Measurements from ENCODE around the gene LDB3.

LDB3 gene

GRCh38 chr10:86668297-86669165, at the start of gene LDB3:
Gene LDB3, plus strand, starts transcription at chr10:86668511. Its CDS starts 181 bp downstream, at chr10:86668692.
- Histone ChIP-seq H3F3A (ENCODE audit: insufficient read depth, low read length) (no peaks in the 10 kb centered on the region), H3K4me3 (ENCODE audit: low read length) (no peak within 1 kb of the TSS), H3K9me2 (replicated peaks; ENCODE audit: insufficient read depth, low read length) (no peaks in the 10 kb centered on the region), H3K79me2 (ENCODE audit: low read length) (no peaks in the 10 kb centered on the region), H4K20me1 (ENCODE audit: insufficient read depth, low read length) (no peaks in the 10 kb centered on the region), H3K36me3 (replicated peaks; ENCODE audit: insufficient read depth, low read length) (no peaks in the 10 kb centered on the region), H3K27ac (ENCODE audit: low read length) (no peak within 1 kb of the TSS), H3K9me3 (replicated peaks; ENCODE audit: insufficient read depth, low read length) (no peaks in the 10 kb centered on the region), H3K9ac (ENCODE audit: low read length) (no peak within 1 kb of the TSS), H3K4me1 (ENCODE audit: low read length) (no peaks in the 10 kb centered on the region), H3K27me3 (replicated peaks; ENCODE audit: insufficient read depth, low read length) (no peaks in the 10 kb centered on the region), H3K4me2 (ENCODE audit: low read depth, low read length) (no peak within 1 kb of the TSS), H2AFZ (ENCODE audit: low read length) (no peak within 1 kb of the TSS)
- DNase-seq: no peak
- TF ChIP-seq, protein P1, sequence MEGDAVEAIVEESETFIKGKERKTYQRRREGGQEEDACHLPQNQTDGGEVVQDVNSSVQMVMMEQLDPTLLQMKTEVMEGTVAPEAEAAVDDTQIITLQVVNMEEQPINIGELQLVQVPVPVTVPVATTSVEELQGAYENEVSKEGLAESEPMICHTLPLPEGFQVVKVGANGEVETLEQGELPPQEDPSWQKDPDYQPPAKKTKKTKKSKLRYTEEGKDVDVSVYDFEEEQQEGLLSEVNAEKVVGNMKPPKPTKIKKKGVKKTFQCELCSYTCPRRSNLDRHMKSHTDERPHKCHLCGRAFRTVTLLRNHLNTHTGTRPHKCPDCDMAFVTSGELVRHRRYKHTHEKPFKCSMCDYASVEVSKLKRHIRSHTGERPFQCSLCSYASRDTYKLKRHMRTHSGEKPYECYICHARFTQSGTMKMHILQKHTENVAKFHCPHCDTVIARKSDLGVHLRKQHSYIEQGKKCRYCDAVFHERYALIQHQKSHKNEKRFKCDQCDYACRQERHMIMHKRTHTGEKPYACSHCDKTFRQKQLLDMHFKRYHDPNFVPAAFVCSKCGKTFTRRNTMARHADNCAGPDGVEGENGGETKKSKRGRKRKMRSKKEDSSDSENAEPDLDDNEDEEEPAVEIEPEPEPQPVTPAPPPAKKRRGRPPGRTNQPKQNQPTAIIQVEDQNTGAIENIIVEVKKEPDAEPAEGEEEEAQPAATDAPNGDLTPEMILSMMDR (IDR thresholded peaks at IDR 0.05; ENCODE audit: low read length): no peak
- TF ChIP-seq EZH2 (optimal IDR thresholded peaks at IDR 0.05; ENCODE audit: low read depth, low read length) (no peak), EZH2phosphoT487 (IDR thresholded peaks at IDR 0.05; ENCODE audit: low read length) (no peak)

- no peak overlapping the region for H2AFZ ChIP-seq (ENCODE audit: low read length)
- H3K27me3 ChIP-seq (replicated peaks; ENCODE audit: insufficient read depth, low read length): 0 out of 2 replicates have a peak, but pooled peaks cover 4% of the 10 kb centered on the region
- H3K4me1 ChIP-seq (ENCODE audit: low read length): no peaks in the 10 kb centered on the region
- H3F3A ChIP-seq (ENCODE audit: insufficient read depth, low read length): no peaks in the 10 kb centered on the region
- H3K4me2 ChIP-seq (ENCODE audit: low read depth, low read length): no peak overlapping the region
- H3K27ac ChIP-seq (ENCODE audit: low read length): no peak overlapping the region
- no peaks in the 10 kb centered on the region for H3K36me3 ChIP-seq (replicated peaks; ENCODE audit: insufficient read depth, low read length)
- H3K79me2 ChIP-seq (ENCODE audit: low read length): no peaks in the 10 kb centered on the region
- TF ChIP-seq EZH2 (optimal IDR thresholded peaks at IDR 0.05; ENCODE audit: low read depth, low read length) (no peak), EZH2phosphoT487 (IDR thresholded peaks at IDR 0.05; ENCODE audit: low read length) (no peak)
- TF ChIP-seq, protein P1 (IDR thresholded peaks at IDR 0.05; ENCODE audit: low read length): no peak
- no peak for DNase-seq
- no peaks in the 10 kb centered on the region for H3K9me2 ChIP-seq (replicated peaks; ENCODE audit: insufficient read depth, low read length)
- H3K9me3 ChIP-seq (replicated peaks; ENCODE audit: insufficient read depth, low read length): no peaks in the 10 kb centered on the region
- H4K20me1 ChIP-seq (ENCODE audit: insufficient read depth, low read length): no peaks in the 10 kb centered on the region
- H3K9ac ChIP-seq (ENCODE audit: low read length): no peak overlapping the region
- no peak overlapping the region for H3K4me3 ChIP-seq (ENCODE audit: low read length)
Observed at GRCh38 chr10:86628311-86628710, 40.0 kb upstream of the LDB3 start.

DNA sequence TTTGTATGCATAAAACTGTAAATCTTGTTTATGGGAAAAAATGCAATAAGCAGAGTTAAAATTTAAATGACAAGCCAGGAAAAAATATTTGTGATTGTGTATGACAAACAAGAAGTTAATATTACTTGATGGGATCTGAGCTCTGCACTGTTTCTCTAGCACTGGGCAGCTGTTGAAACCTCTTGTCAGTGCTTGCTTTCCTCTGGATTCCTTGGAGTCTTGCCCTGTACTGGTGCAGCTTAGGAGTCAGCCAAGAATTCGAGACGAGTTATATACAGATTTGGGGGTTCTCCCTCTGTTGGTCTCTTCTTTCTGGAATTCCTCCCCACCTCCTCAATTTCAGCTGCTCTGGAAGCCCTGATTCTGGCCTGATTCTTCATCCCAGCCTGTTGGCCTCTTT, 38.2 kb upstream of the LDB3 start:
- H2AFZ ChIP-seq (ENCODE audit: low read length): no peak overlapping the region
- no peaks in the 10 kb centered on the region for H3K4me1 ChIP-seq (ENCODE audit: low read length)
- TF ChIP-seq EZH2 (optimal IDR thresholded peaks at IDR 0.05; ENCODE audit: low read depth, low read length): no peak
- TF ChIP-seq, protein P1 (IDR thresholded peaks at IDR 0.05; ENCODE audit: low read length): no peak
- TF ChIP-seq EZH2phosphoT487 (IDR thresholded peaks at IDR 0.05; ENCODE audit: low read length): no peak
- DNase-seq: no peak
- H3K9me3 ChIP-seq (replicated peaks; ENCODE audit: insufficient read depth, low read length): no peaks in the 10 kb centered on the region
- H3K27me3 ChIP-seq (replicated peaks; ENCODE audit: insufficient read depth, low read length): 0 out of 2 replicates have a peak, but pooled peaks cover 4% of the 10 kb centered on the region
- H3K27ac ChIP-seq (ENCODE audit: low read length): no peak overlapping the region
- no peak overlapping the region for H3K4me3 ChIP-seq (ENCODE audit: low read length)
- no peak overlapping the region for H3K9ac ChIP-seq (ENCODE audit: low read length)
- no peaks in the 10 kb centered on the region for H3K79me2 ChIP-seq (ENCODE audit: low read length)
- no peak overlapping the region for H3K4me2 ChIP-seq (ENCODE audit: low read depth, low read length)
- H3K36me3 ChIP-seq (replicated peaks; ENCODE audit: insufficient read depth, low read length): no peaks in the 10 kb centered on the region
- H4K20me1 ChIP-seq (ENCODE audit: insufficient read depth, low read length): no peaks in the 10 kb centered on the region
- no peaks in the 10 kb centered on the region for H3K9me2 ChIP-seq (replicated peaks; ENCODE audit: insufficient read depth, low read length)
- H3F3A ChIP-seq (ENCODE audit: insufficient read depth, low read length): no peaks in the 10 kb centered on the region
